ENCODE data around the gene PTPRM.

DNA sequence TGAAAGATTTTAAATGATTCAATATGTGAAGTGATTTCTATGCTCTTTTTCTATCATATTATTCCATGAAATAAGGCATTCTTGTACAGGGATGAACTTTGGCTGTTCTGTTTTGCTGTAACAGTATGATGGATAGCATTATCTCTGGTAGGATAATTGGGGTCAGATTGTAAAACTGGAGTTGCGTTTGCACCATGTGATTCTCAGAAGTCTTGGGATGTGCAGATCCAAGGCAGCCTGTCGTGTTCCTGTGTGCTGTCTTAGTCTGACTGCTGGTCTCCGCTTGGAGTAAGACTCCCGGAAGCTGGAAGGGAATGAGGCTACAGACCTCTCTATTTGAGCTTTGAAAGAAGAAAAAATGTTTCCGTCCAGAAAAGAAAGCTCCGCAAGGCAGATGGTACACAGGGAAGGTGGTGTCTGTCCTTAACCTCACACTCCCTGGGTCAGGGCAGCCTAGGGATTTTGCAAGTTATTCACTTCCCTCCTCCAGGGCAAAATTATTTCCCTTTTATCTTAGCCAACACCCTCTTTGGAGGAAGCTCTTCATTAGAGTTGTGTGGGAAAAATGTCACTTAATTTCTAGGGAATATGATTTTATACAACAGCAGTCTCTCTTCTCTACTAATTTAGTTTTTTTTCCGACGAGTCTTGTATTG lies 250.6 kb downstream of the PTPRM start:
- TF ChIP-seq, protein P1, sequence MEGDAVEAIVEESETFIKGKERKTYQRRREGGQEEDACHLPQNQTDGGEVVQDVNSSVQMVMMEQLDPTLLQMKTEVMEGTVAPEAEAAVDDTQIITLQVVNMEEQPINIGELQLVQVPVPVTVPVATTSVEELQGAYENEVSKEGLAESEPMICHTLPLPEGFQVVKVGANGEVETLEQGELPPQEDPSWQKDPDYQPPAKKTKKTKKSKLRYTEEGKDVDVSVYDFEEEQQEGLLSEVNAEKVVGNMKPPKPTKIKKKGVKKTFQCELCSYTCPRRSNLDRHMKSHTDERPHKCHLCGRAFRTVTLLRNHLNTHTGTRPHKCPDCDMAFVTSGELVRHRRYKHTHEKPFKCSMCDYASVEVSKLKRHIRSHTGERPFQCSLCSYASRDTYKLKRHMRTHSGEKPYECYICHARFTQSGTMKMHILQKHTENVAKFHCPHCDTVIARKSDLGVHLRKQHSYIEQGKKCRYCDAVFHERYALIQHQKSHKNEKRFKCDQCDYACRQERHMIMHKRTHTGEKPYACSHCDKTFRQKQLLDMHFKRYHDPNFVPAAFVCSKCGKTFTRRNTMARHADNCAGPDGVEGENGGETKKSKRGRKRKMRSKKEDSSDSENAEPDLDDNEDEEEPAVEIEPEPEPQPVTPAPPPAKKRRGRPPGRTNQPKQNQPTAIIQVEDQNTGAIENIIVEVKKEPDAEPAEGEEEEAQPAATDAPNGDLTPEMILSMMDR (conservative IDR thresholded peaks at IDR 0.05; ENCODE audit: low read length): no peak
- no peak for TF ChIP-seq EZH2phosphoT487 (IDR thresholded peaks at IDR 0.05; ENCODE audit: borderline replicate concordance)

Data from Loucy (cell line).